Right lobe of liver (tissue), 6 donors: ENCODE data around the gene YARS1. TPM values are rescaled to one million over a fixed set of nuclear protein-coding genes. Genes with fewer than 3 reads are reported as not detected.

ENCODE experiments used
- ATAC-seq, 4 donors: fragments of 200-7000 bp; cut with Tn5 transposase; one replicate each; pipeline ENCODE4 v1.9.1; 2020; ENCODE audit warnings: mild to moderate bottlenecking in 4 of 4, moderate library complexity in 4 of 4
- DNase-seq, 3 donors: peaks; one replicate each; pipeline ENCODE4 v3.0.0-alpha.2; 2020
- H3K27ac ChIP-seq, 3 donors: fragments of 200-600 bp; one replicate each; pipeline ENCODE4 v1.8.0; 2022
- H3K27me3 ChIP-seq, 2 donors: fragments of 200-600 bp; one replicate each; pipeline ENCODE4 v1.8.0; 2022
- H3K36me3 ChIP-seq, 4 donors: fragments of 200-600 bp; sonication (generic) in 1 of 4; one replicate each; pipeline versions ENCODE4 v1.5.1 to v1.8.0; 2017 to 2022; ENCODE audit warnings: control low read depth in 1 of 4
- H3K4me1 ChIP-seq, 4 donors: fragments of 200-600 bp; sonication (generic) in 1 of 4; one replicate each; pipeline versions ENCODE4 v1.5.1 to v1.8.0; 2017 to 2022; ENCODE audit warnings: control low read depth in 1 of 4
- H3K4me3 ChIP-seq, 3 donors: fragments of 200-600 bp; one replicate each; pipeline ENCODE4 v1.8.0; 2022
- H3K9me3 ChIP-seq, 4 donors: fragments of 200-600 bp; sonication (generic) in 1 of 4; one replicate each; pipeline versions ENCODE4 v1.5.1 to v1.8.0; 2017 to 2022; ENCODE audit warnings: control low read depth in 1 of 4
- CTCF ChIP-seq, 4 donors: fragments of 200-600 bp in 3 of 4; fragments of 450-650 bp in 1 of 4; IDR thresholded peaks; one replicate each; pipeline versions ENCODE4 v1.5.1 to v1.8.0; 2016 to 2022; ENCODE audit warnings: antibody characterized with exemption in 4 of 4, mild to moderate bottlenecking in 2 of 4
- POLR2A ChIP-seq: fragments of 450-650 bp; IDR thresholded peaks from one replicate; pipeline ENCODE4 v1.6.1; 2017; ENCODE audit warnings: antibody characterized with exemption, mild to moderate bottlenecking
- WGBS: methylation state at CpG from one replicate; pipeline ENCODE4 v1.1.6; 2018; ENCODE audit warnings: low coverage, low lambda C conversion rate; ENCODE audit not compliant: insufficient coverage; ENCODE audit errors: missing lambda C conversion rate; 5-methylcytosine and 5-hydroxymethylcytosine counted together
- intact Hi-C, 2 donors: fragments of 100-400 bp; cut with DNase I; formaldehyde crosslinking; loops; one replicate each; pipeline versions ENCODE4 v1.11.2 to v1.14.1; 2022
- total RNA-seq, 6 experiments: library from RNA; depleted of rRNA in 2 of 6; stranded (reverse); fragments of >200 nt in 2 of 6; fragmentation: NEBNext Ultra II Directional in 3 of 6; extraction: Animal tissue kit (Norgen Biotek cat#: 25700) in 3 of 6; gene quantifications; one replicate each; pipeline versions ENCODE4 v1.1.0 to v1.2.4, GENCODE V29; 2016 to 2023
- donor health status: DM: no; HTN: yes; CAD: no.
- donor health status: DM: no; HTN: no; CAD: no.
- donor health status: DM: no; HTN: no; CAD: no.
- donor health status: DM: no; HTN: yes; CAD: no.
- donor health status: DM: no; HTN: yes; CAD: no.

The YARS1 gene
- total RNA-seq, 6 experiments from 2014 or later = 37.4 to 84.3 (median 53.5) TPM

DNA sequence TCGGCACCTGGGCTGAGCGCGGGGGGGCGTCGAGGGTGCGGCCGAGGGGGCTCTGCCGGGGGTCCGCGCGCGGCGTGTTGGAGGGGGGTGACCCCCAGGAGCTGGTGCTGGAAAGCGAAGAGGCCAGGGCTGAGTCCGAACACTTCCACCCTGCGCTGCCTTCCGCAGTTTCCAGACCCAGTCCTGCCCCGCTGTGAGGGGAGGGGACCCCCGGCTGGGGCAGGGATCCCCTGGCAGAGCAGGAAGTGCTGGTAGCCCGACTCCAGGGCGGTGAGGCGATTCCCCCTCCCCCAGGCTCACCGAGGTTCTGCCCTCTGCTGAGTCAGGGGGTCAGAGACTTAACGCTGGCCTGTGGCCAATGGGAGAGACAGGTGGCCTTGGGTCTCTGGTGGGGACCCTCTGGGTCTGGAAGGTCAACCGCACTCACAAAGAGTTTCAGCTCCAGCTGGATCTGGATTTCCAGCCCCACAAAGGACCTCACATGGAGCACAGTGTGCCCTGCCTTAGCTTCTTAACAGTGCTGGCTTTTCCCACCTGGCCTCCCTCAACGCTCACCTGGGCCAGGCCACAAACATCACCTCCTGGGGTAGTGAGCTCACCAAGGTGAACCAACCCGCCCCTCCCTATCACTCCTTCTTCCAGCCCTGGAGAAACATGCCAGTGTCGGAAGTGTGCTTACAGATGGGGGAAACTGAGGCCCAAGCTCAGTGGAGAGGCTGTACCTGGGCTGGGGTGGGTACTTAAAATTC, 74.8 kb downstream of the YARS1 start:
- intact Hi-C loops = no loop called here
- peak overlapping the region; percentile 47 to 83 (median 73) for H3K27ac ChIP-seq
- DNase-seq (peak in 2 of 3 donors; percentile 43 to 51), ATAC-seq (peak; percentile 12 to 39 (median 26))
- H3K27me3 ChIP-seq = no peaks in the 10 kb centered on the region
- no peaks in the 10 kb centered on the region for H3K36me3 ChIP-seq
- no peak for TF ChIP-seq CTCF (IDR thresholded peaks at IDR 0.05)
- no peak for TF ChIP-seq POLR2A
- no peaks in the 10 kb centered on the region for H3K9me3 ChIP-seq
- WGBS = 67% methylated on average over 1 of the region's 28 CpGs
- peak overlapping the region; percentile 57 to 73 (median 69) for H3K4me3 ChIP-seq
- H3K4me1 ChIP-seq = peaks cover 0 to 22% (median 7%) of the 10 kb centered on the region in 4 donors

- intact Hi-C loops = no loop called here
- Histone ChIP-seq H3K4me1 (peaks cover 0 to 28% (median 7%) of the 10 kb centered on the region in 4 donors), H3K9me3 (no peaks in the 10 kb centered on the region), H3K4me3 (peak overlapping the region; percentile 57 to 73 (median 69)), H3K36me3 (no peaks in the 10 kb centered on the region), H3K27ac (peak overlapping the region; percentile 47 to 83 (median 73)), H3K27me3 (no peaks in the 10 kb centered on the region)
- ATAC-seq (peak; percentile 40 to 75 (median 67)), DNase-seq (peak in 2 of 3 donors; percentile 55 to 60)
- TF ChIP-seq POLR2A = peak; percentile 21
- TF ChIP-seq CTCF (IDR thresholded peaks at IDR 0.05) = peak in 3 of 4 donors; percentile 23 to 37 (median 26)
- WGBS = 1% methylated on average over 17 of the region's 103 CpGs
Measured at GRCh38 chr1:32741413-32742198, 75.6 kb downstream of the YARS1 start.

- ATAC-seq (no peak), DNase-seq (no peak)
- Histone ChIP-seq H3K4me3 (peak overlapping the region; percentile 50 to 73 (median 53)), H3K27ac (peak overlapping the region in 2 of 3 donors; percentile 26 to 73), H3K36me3 (no peaks in the 10 kb centered on the region), H3K4me1 (peaks cover 0 to 28% (median 7%) of the 10 kb centered on the region in 4 donors), H3K27me3 (no peaks in the 10 kb centered on the region), H3K9me3 (no peaks in the 10 kb centered on the region)
- TF ChIP-seq POLR2A (no peak), CTCF (IDR thresholded peaks at IDR 0.05) (no peak)
- 33% methylated on average over 1 of the region's 10 CpGs for WGBS
- intact Hi-C loops = no loop called here
Measured at GRCh38 chr1:32741059-32741412, 76.1 kb downstream of the YARS1 start.

GRCh38 chr1:32736812-32737791, 80.1 kb downstream of the YARS1 start:
- DNase-seq (peak; percentile 80 to 87 (median 85)), ATAC-seq (peak; percentile 84 to 91 (median 90))
- Histone ChIP-seq H3K36me3 (no peaks in the 10 kb centered on the region), H3K9me3 (no peaks in the 10 kb centered on the region), H3K4me1 (peaks cover 0 to 18% (median 0%) of the 10 kb centered on the region in 4 donors), H3K27ac (peak overlapping the region; percentile 37 to 88 (median 71)), H3K27me3 (no peaks in the 10 kb centered on the region), H3K4me3 (peak overlapping the region in 1 of 3 donors; percentile 29)
- intact Hi-C loops = no loop called here
- no peak for TF ChIP-seq CTCF (IDR thresholded peaks at IDR 0.05)
- peak; percentile 51 for TF ChIP-seq POLR2A
- WGBS = 77% methylated on average over 4 of the region's 7 CpGs
